Loucy (cell line): ENCODE results near the gene LCN12.

Source experiments
- EZH2phosphoT487 ChIP-seq: fragments of 200-600 bp; IDR thresholded peaks from 2 replicates; pipeline ENCODE4 v1.6.1; 2018; ENCODE audit warnings: antibody characterized with exemption, mild to moderate bottlenecking, moderate library complexity, borderline replicate concordance
- TF ChIP-seq, protein P1 (sequence below): fragments of 200-600 bp; sonication (generic); conservative IDR thresholded peaks from 2 replicates; pipeline ENCODE4 v1.5.1; 2014; ENCODE audit warnings: mild to moderate bottlenecking, antibody characterized with exemption, low read length

GRCh38 chr9:136975644-136976043, 23.6 kb downstream of the LCN12 start:
- TF ChIP-seq, protein P1, sequence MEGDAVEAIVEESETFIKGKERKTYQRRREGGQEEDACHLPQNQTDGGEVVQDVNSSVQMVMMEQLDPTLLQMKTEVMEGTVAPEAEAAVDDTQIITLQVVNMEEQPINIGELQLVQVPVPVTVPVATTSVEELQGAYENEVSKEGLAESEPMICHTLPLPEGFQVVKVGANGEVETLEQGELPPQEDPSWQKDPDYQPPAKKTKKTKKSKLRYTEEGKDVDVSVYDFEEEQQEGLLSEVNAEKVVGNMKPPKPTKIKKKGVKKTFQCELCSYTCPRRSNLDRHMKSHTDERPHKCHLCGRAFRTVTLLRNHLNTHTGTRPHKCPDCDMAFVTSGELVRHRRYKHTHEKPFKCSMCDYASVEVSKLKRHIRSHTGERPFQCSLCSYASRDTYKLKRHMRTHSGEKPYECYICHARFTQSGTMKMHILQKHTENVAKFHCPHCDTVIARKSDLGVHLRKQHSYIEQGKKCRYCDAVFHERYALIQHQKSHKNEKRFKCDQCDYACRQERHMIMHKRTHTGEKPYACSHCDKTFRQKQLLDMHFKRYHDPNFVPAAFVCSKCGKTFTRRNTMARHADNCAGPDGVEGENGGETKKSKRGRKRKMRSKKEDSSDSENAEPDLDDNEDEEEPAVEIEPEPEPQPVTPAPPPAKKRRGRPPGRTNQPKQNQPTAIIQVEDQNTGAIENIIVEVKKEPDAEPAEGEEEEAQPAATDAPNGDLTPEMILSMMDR: peak; percentile 48
- no peak for TF ChIP-seq EZH2phosphoT487
